ENCODE results near the gene AMER2.
"Not testable (repeated sequence)": the region's sequence is repeated elsewhere in the genome, so short reads cannot be mapped to it uniquely, and the experiment has no call there.

Gene AMER2

GRCh38 chr13:25180775-25181537, 8.9 kb upstream of the AMER2 start:
- DNase-seq: no peak

GRCh38 chr13:25179832-25180774, 8.0 kb upstream of the AMER2 start:
- no peak for DNase-seq

- DNase-seq: no peak
Measured at GRCh38 chr13:25179011-25179410, 6.9 kb upstream of the AMER2 start.

- no peak for DNase-seq
Measured at GRCh38 chr13:25178070-25178469, 6.0 kb upstream of the AMER2 start.

GRCh38 chr13:25177636-25178035, 5.5 kb upstream of the AMER2 start:
- DNase-seq: no peak

GRCh38 chr13:25177012-25177411, 4.9 kb upstream of the AMER2 start:
- no peak for DNase-seq

GRCh38 chr13:25175431-25175830, 3.3 kb upstream of the AMER2 start:
- no peak for DNase-seq

- DNase-seq: no peak
Measured at GRCh38 chr13:25175026-25175425, 2.9 kb upstream of the AMER2 start.

- DNase-seq: no peak
Measured at GRCh38 chr13:25174304-25174703, 2.2 kb upstream of the AMER2 start.

GRCh38 chr13:25172303-25172630, 179 bp upstream of the AMER2 start:
- DNase-seq: no peak

- DNase-seq: no peak
Measured at GRCh38 chr13:25171170-25171516, 945 bp downstream of the AMER2 start.

- peak; percentile 56 for DNase-seq
Measured at GRCh38 chr13:25170554-25171111, 1.5 kb downstream of the AMER2 start.

GRCh38 chr13:25169951-25170553, 2.0 kb downstream of the AMER2 start:
- no peak for DNase-seq

GRCh38 chr13:25169356-25169755, 2.7 kb downstream of the AMER2 start:
- DNase-seq: no peak

- no peak for DNase-seq
Measured at GRCh38 chr13:25168790-25169189, 3.3 kb downstream of the AMER2 start.

GRCh38 chr13:25167382-25168174, 4.5 kb downstream of the AMER2 start:
- DNase-seq: no peak

GRCh38 chr13:25166306-25166705, 5.8 kb downstream of the AMER2 start:
- DNase-seq: no peak

GRCh38 chr13:25165663-25166062, 6.4 kb downstream of the AMER2 start:
- DNase-seq: no peak

- not testable (repeated sequence) for DNase-seq
Measured at GRCh38 chr13:25165163-25165562, 6.9 kb downstream of the AMER2 start.

- no peak for DNase-seq
Measured at GRCh38 chr13:25157681-25158080, 14.4 kb downstream of the AMER2 start.

- no peak for DNase-seq
Measured at GRCh38 chr13:25153736-25154135, 18.4 kb downstream of the AMER2 start.

GRCh38 chr13:25151626-25152195, 20.4 kb downstream of the AMER2 start:
- DNase-seq: no peak

Measured in NCI-H345 (cell line).